ENCODE data around the gene PRCP. TPM values are rescaled to one million over a fixed set of nuclear protein-coding genes. Genes with fewer than 3 reads are reported as not detected.

The PRCP gene
- total RNA-seq, 3 donors from 2014 or later, result 54.4 to 87.7 (median 61.8) TPM

- no peak overlapping the region for H3K4me3 ChIP-seq
Measured at GRCh38 chr11:82818409-82819043, 81.7 kb downstream of the PRCP start.

GRCh38 chr11:82815406-82815805, 84.8 kb downstream of the PRCP start:
- Histone ChIP-seq H3K9me3 (no peaks in the 10 kb centered on the region), H3K4me3 (no peak overlapping the region), H3K27me3 (no peaks in the 10 kb centered on the region), H3K4me1 (no peaks in the 10 kb centered on the region), H3K36me3 (no peaks in the 10 kb centered on the region), H3K27ac (no peak overlapping the region)
- no peak for DNase-seq (ENCODE audit: low spot score in 2 of 2)
- intact Hi-C loops (cut with DNase I; ENCODE audit: low total_unique reads), result no loop called here
- TF ChIP-seq POLR2A (IDR thresholded peaks at IDR 0.05), result no peak
- TF ChIP-seq POLR2AphosphoS5 (IDR thresholded peaks at IDR 0.05), result no peak
- no peak for TF ChIP-seq CTCF (IDR thresholded peaks at IDR 0.05)

More at GRCh38 chr11:82818409-82819043, 81.7 kb downstream of the PRCP start:
- no peaks in the 10 kb centered on the region for H3K9me3 ChIP-seq
- H3K27me3 ChIP-seq, result no peaks in the 10 kb centered on the region
- TF ChIP-seq POLR2A (IDR thresholded peaks at IDR 0.05) (no peak), CTCF (IDR thresholded peaks at IDR 0.05) (no peak), POLR2AphosphoS5 (IDR thresholded peaks at IDR 0.05) (no peak)
- no peaks in the 10 kb centered on the region for H3K36me3 ChIP-seq
- H3K4me1 ChIP-seq, result no peaks in the 10 kb centered on the region
- no peak for DNase-seq (ENCODE audit: low spot score in 2 of 2)
- no peak overlapping the region for H3K27ac ChIP-seq
- intact Hi-C loops (cut with DNase I; ENCODE audit: low total_unique reads), result no loop called here

- Histone ChIP-seq H3K4me1 (no peaks in the 10 kb centered on the region), H3K27ac (no peak overlapping the region), H3K36me3 (no peaks in the 10 kb centered on the region), H3K27me3 (no peaks in the 10 kb centered on the region), H3K4me3 (no peak overlapping the region), H3K9me3 (no peaks in the 10 kb centered on the region)
- intact Hi-C loops (cut with DNase I; ENCODE audit: low total_unique reads), result no loop called here
- no peak for DNase-seq (ENCODE audit: low spot score in 2 of 2)
- TF ChIP-seq CTCF (IDR thresholded peaks at IDR 0.05) (no peak), POLR2A (IDR thresholded peaks at IDR 0.05) (no peak), POLR2AphosphoS5 (IDR thresholded peaks at IDR 0.05) (no peak)
Measured at GRCh38 chr11:82814379-82814778, 85.9 kb downstream of the PRCP start.

- intact Hi-C loops (cut with DNase I; ENCODE audit: low total_unique reads), result no loop called here
- DNase-seq (ENCODE audit: low spot score in 2 of 2), result no peak
- no peaks in the 10 kb centered on the region for H3K36me3 ChIP-seq
- no peaks in the 10 kb centered on the region for H3K27me3 ChIP-seq
- no peak for TF ChIP-seq POLR2AphosphoS5 (IDR thresholded peaks at IDR 0.05)
- TF ChIP-seq POLR2A (IDR thresholded peaks at IDR 0.05), result no peak
- TF ChIP-seq CTCF (IDR thresholded peaks at IDR 0.05), result no peak
- H3K27ac ChIP-seq, result no peak overlapping the region
- H3K9me3 ChIP-seq, result no peaks in the 10 kb centered on the region
- H3K4me3 ChIP-seq, result no peak overlapping the region
- no peaks in the 10 kb centered on the region for H3K4me1 ChIP-seq
Measured at GRCh38 chr11:82811369-82811768, 88.9 kb downstream of the PRCP start.

GRCh38 chr11:82810738-82811137, 89.5 kb downstream of the PRCP start:
- H3K27ac ChIP-seq, result no peak overlapping the region
- no peaks in the 10 kb centered on the region for H3K9me3 ChIP-seq
- H3K4me1 ChIP-seq, result no peaks in the 10 kb centered on the region
- H3K27me3 ChIP-seq, result no peaks in the 10 kb centered on the region
- no peaks in the 10 kb centered on the region for H3K36me3 ChIP-seq
- H3K4me3 ChIP-seq, result no peak overlapping the region
- TF ChIP-seq POLR2A (IDR thresholded peaks at IDR 0.05) (no peak), CTCF (IDR thresholded peaks at IDR 0.05) (no peak), POLR2AphosphoS5 (IDR thresholded peaks at IDR 0.05) (no peak)
- intact Hi-C loops (cut with DNase I; ENCODE audit: low total_unique reads), result no loop called here
- DNase-seq (ENCODE audit: low spot score in 2 of 2), result no peak

Data from breast epithelium (tissue), 4 donors.